ENCODE measurements around the gene RNF115. TPM values are rescaled to one million over a fixed set of nuclear protein-coding genes. Genes with fewer than 3 reads are reported as not detected.

RNF115 gene
- total RNA-seq, 1 experiment from 2014 or later: 9.5 TPM

- Histone ChIP-seq H3K9ac (ENCODE audit: low read length) (no peak overlapping the region), H3K4me2 (ENCODE audit: low read length) (no peak overlapping the region), H2AFZ (ENCODE audit: low read depth, low read length, poor library complexity, severe bottlenecking) (no peak overlapping the region), H3K4me3 (replicated peaks in 1 of 2; ENCODE audit: low read depth in 1 of 2, low read length in 2 of 2) (no peak overlapping the region), H3K36me3 (ENCODE audit: control insufficient read depth in 1 of 2, insufficient read depth in 2 of 2, low read length in 2 of 2) (no peaks in the 10 kb centered on the region), H3K9me3 (ENCODE audit: control insufficient read depth in 1 of 2, insufficient read depth in 1 of 2, low read depth in 1 of 2, low read length in 2 of 2) (no peaks in the 10 kb centered on the region), H3K9me2 (ENCODE audit: insufficient read depth) (no peaks in the 10 kb centered on the region), H3K27me3 (ENCODE audit: insufficient read depth, low read length) (no peaks in the 10 kb centered on the region), H3K27ac (ENCODE audit: low read depth, low read length) (no peak overlapping the region), H3K4me1 (ENCODE audit: control insufficient read depth in 1 of 2, insufficient read depth in 2 of 2, low read length in 2 of 2) (peaks cover 4 to 17% of the 10 kb centered on the region in 2 experiments; a peak in 3 of 4 replicates), H3K79me2 (ENCODE audit: insufficient read depth, low read length) (no peaks in the 10 kb centered on the region), H4K20me1 (ENCODE audit: insufficient read depth) (no peaks in the 10 kb centered on the region)
- no peak for ATAC-seq
- ChIA-PET CTCF (no interaction called here), POLR2A (no interaction called here), RAD21 (ENCODE audit: low non-redundant PET in 1 of 2, low total read pairs in 2 of 2, uncharacterized antibody in 2 of 2, unreplicated experiment in 2 of 2) (no interaction called here)
- BruUV-seq (replicated peaks): no TSS peak
- DNase-seq (ENCODE audit: low read depth, low spot score): no peak
- TF ChIP-seq POLR2AphosphoS5 (IDR thresholded peaks at IDR 0.05; ENCODE audit: low read depth, low read length): no peak
- no peak for TF ChIP-seq ZFX (IDR thresholded peaks at IDR 0.05)
- no peak for TF ChIP-seq ZNF274 (IDR thresholded peaks at IDR 0.05; ENCODE audit: low read depth, low read length)
- no peak for TF ChIP-seq SIN3A (IDR thresholded peaks at IDR 0.05; ENCODE audit: low read depth)
- TF ChIP-seq FOSL1 (IDR thresholded peaks at IDR 0.05; ENCODE audit: low read depth): no peak
- TF ChIP-seq SRF (IDR thresholded peaks at IDR 0.05; ENCODE audit: low read depth): no peak
- no peak for TF ChIP-seq ELF1 (IDR thresholded peaks at IDR 0.05; ENCODE audit: borderline replicate concordance, low read depth)
- no peak for TF ChIP-seq CBX3 (IDR thresholded peaks at IDR 0.05; ENCODE audit: low read depth)
- no peak for TF ChIP-seq EGR1 (IDR thresholded peaks at IDR 0.05; ENCODE audit: low read depth)
- no peak for TF ChIP-seq MAX (IDR thresholded peaks at IDR 0.05)
- no peak for TF ChIP-seq YY1 (IDR thresholded peaks at IDR 0.05; ENCODE audit: extremely low read depth, insufficient replicate concordance, low read depth, low read length)
- no peak for TF ChIP-seq CTCF (IDR thresholded peaks at IDR 0.05 in 2 of 3, conservative IDR thresholded peaks at IDR 0.05 in 1 of 3; ENCODE audit: borderline replicate concordance in 1 of 3, insufficient read depth in 1 of 3, low read depth in 2 of 3, low read length in 2 of 3)
- TF ChIP-seq RAD21 (IDR thresholded peaks at IDR 0.05; ENCODE audit: low read depth): no peak
- TF ChIP-seq ATF3 (IDR thresholded peaks at IDR 0.05): no peak
- TF ChIP-seq JUND (IDR thresholded peaks at IDR 0.05): no peak
- TF ChIP-seq REST (IDR thresholded peaks at IDR 0.05; ENCODE audit: low read depth): no peak
- no peak for TF ChIP-seq CEBPB (IDR thresholded peaks at IDR 0.05; ENCODE audit: low read depth)
- TF ChIP-seq TCF7L2 (IDR thresholded peaks at IDR 0.05; ENCODE audit: borderline replicate concordance, extremely low read depth, insufficient read depth, insufficient read length): no peak
- TF ChIP-seq SP1 (IDR thresholded peaks at IDR 0.05; ENCODE audit: low read depth): no peak
- intact Hi-C loops (cut with micrococcal nuclease): no loop called here
Observed at GRCh38 chr1:145702052-145702451, 121.8 kb downstream of the RNF115 start.

Data from HCT116 (cell line).